HUES6 (cell line): ENCODE results near the gene TUBA1A.
"Not testable (repeated sequence)": the region's sequence is repeated elsewhere in the genome, so short reads cannot be mapped to it uniquely, and the experiment has no call there.

Experiments used
- H3K27ac ChIP-seq: 2 replicates; pipeline ENCODE4 v1.7.0; 2013; ENCODE audit warnings: low read depth, mild to moderate bottlenecking, low read length, inconsistent platforms
- H3K27me3 ChIP-seq: 2 replicates; pipeline ENCODE4 v1.6.1; 2013; ENCODE audit warnings: low read length; ENCODE audit not compliant: control insufficient read depth, insufficient read depth
- H3K36me3 ChIP-seq: 2 replicates; pipeline ENCODE4 v1.6.1; 2013; ENCODE audit warnings: low read length; ENCODE audit not compliant: control insufficient read depth, insufficient read depth
- H3K4me1 ChIP-seq: 2 replicates; pipeline ENCODE4 v1.6.1; 2013; ENCODE audit warnings: low read length; ENCODE audit not compliant: control insufficient read depth, insufficient read depth
- H3K4me3 ChIP-seq: 2 replicates; pipeline ENCODE4 v1.5.1; 2013; ENCODE audit warnings: low read depth, low read length
- H3K9ac ChIP-seq: one replicate; pipeline ENCODE4 v1.6.1; 2013; ENCODE audit warnings: mild to moderate bottlenecking, low read length
- H3K9me3 ChIP-seq: 2 replicates; pipeline ENCODE4 v1.6.1; 2013; ENCODE audit warnings: low read depth, low read length; ENCODE audit not compliant: control insufficient read depth, insufficient read depth

TUBA1A gene

GRCh38 chr12:49223590-49224369 is 34.9 kb upstream of the TUBA1A start:
- H3K27me3 ChIP-seq = no peaks in the 10 kb centered on the region
- H3K27ac ChIP-seq = no peak overlapping the region
- no peaks in the 10 kb centered on the region for H3K9me3 ChIP-seq
- H3K9ac ChIP-seq = no peak overlapping the region
- no peaks in the 10 kb centered on the region for H3K36me3 ChIP-seq
- no peak overlapping the region for H3K4me3 ChIP-seq
- H3K4me1 ChIP-seq = no peaks in the 10 kb centered on the region

DNA sequence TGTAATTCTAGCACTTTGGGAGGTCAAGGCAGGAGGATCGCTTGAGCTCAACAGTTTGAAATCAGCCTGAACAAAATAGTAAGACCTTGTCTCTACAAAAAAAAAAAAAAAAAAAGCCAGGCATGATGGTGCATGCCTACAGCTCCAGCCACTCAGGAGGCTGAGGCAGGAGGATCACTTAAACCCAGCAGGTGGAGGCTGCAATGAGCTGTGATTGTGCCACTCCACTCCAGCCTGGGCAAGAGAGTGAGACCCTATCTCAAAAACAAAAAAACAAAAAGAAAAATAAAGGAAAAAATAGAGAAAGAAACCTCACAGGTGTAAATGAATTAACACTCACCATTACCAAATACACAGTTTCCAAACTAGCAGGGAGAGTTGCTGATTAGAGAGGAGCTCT is 34.2 kb upstream of the TUBA1A start:
- no peak overlapping the region for H3K9ac ChIP-seq
- H3K4me3 ChIP-seq = no peak overlapping the region
- no peaks in the 10 kb centered on the region for H3K36me3 ChIP-seq
- H3K4me1 ChIP-seq = no peaks in the 10 kb centered on the region
- H3K27ac ChIP-seq = no peak overlapping the region
- H3K9me3 ChIP-seq = no peaks in the 10 kb centered on the region
- no peaks in the 10 kb centered on the region for H3K27me3 ChIP-seq

- H3K9me3 ChIP-seq = no peaks in the 10 kb centered on the region
- no peaks in the 10 kb centered on the region for H3K27me3 ChIP-seq
These were observed 32.1 kb upstream of the TUBA1A start for GRCh38 chr12:49220972-49221371.

DNA sequence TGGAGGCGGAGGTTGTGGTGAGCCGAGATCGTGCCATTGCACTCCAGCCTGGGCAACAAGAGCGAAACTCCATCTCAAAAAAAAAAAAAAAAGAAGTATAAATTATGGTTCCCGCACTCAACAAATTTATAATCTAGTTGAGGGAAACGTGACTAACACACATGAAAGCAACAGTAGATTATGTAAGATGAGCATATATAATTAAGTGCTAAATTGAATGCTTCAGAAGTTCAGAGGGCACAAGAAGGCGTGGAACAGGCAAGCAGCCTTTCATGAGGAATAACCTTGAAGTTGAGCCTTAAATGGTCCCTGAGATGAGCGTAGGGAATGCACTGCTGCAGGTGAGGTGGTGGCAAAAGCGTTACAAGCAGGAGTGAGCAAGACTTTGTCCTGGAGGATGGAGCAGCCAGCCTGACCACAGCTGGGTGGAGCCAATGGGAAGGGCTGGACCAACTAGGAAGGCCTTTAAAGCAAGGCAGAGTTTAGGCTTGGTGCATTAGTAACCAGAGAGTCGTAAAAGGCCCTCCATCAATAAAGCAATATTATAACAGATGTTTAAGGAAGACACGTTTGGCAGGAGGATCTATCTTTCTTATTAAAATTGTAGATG is 30.6 kb upstream of the TUBA1A start:
- peaks cover 8% of the 10 kb centered on the region for H3K4me1 ChIP-seq
- H3K9me3 ChIP-seq = no peaks in the 10 kb centered on the region
- no peak overlapping the region for H3K4me3 ChIP-seq
- H3K27me3 ChIP-seq = no peaks in the 10 kb centered on the region
- H3K27ac ChIP-seq = no peak overlapping the region
- no peak overlapping the region for H3K9ac ChIP-seq
- H3K36me3 ChIP-seq = no peaks in the 10 kb centered on the region

More at GRCh38 chr12:49220972-49221371, 32.1 kb upstream of the TUBA1A start:
- Histone ChIP-seq H3K4me3 (no peak overlapping the region), H3K36me3 (no peaks in the 10 kb centered on the region), H3K9ac (no peak overlapping the region), H3K4me1 (no peaks in the 10 kb centered on the region), H3K27ac (no peak overlapping the region)

- Histone ChIP-seq H3K36me3 (no peaks in the 10 kb centered on the region), H3K9ac (no peak overlapping the region), H3K4me1 (peaks cover 10% of the 10 kb centered on the region), H3K9me3 (no peaks in the 10 kb centered on the region), H3K4me3 (no peak overlapping the region), H3K27ac (no peak overlapping the region), H3K27me3 (no peaks in the 10 kb centered on the region)
These were observed 23.7 kb upstream of the TUBA1A start for GRCh38 chr12:49212572-49212971.

DNA sequence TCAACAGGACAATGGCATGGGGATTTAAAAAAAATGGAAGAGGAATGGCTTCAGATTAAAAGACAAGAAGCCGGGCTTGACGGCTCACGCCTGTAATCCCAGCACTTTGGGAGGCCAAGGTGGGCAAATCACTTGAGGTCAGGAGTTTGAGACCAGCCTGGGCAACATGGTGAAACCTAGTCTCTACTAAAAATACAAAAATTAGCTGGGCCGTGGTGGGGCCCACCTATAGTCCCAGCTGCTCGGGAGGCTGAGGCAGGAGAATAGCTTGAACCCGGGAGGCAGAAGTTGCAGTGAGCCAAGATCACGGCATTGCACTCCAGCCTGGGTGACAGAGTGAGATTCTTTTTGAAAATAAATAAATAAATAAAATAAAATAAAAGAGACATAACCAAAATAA is 21.8 kb upstream of the TUBA1A start:
- H3K36me3 ChIP-seq, H3K9me3 ChIP-seq, H3K4me3 ChIP-seq, H3K27me3 ChIP-seq, H3K27ac ChIP-seq, H3K9ac ChIP-seq: not testable (repeated sequence)
- peaks cover 10% of the 10 kb centered on the region for H3K4me1 ChIP-seq

DNA sequence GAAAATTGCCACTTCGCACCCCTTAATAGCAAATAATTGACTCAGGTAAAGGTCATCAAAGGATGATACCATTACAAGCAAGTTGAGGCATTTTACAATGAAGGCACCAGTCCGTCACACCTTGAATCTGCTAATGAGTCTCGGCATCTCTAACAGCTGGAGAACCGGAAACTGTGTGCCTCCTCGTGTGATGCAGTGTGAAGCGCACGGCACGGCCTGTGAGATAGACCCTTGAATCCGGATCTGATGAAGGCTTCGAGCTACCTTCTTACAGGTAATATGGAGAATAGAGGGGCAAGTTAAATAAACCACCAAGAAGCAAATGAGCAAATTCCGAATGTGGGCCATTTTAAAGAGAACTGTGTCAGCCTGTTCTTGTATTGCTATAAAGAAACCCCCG is 19.8 kb upstream of the TUBA1A start:
- Histone ChIP-seq H3K27ac (no peak overlapping the region), H3K4me3 (no peak overlapping the region), H3K36me3 (no peaks in the 10 kb centered on the region), H3K27me3 (no peaks in the 10 kb centered on the region), H3K9ac (no peak overlapping the region), H3K9me3 (no peaks in the 10 kb centered on the region), H3K4me1 (no peaks in the 10 kb centered on the region)

GRCh38 chr12:49208146-49208545 is 19.3 kb upstream of the TUBA1A start:
- no peaks in the 10 kb centered on the region for H3K4me1 ChIP-seq
- H3K36me3 ChIP-seq = no peaks in the 10 kb centered on the region
- no peak overlapping the region for H3K4me3 ChIP-seq
- no peak overlapping the region for H3K9ac ChIP-seq
- H3K27me3 ChIP-seq = no peaks in the 10 kb centered on the region
- H3K9me3 ChIP-seq = no peaks in the 10 kb centered on the region
- no peak overlapping the region for H3K27ac ChIP-seq

DNA sequence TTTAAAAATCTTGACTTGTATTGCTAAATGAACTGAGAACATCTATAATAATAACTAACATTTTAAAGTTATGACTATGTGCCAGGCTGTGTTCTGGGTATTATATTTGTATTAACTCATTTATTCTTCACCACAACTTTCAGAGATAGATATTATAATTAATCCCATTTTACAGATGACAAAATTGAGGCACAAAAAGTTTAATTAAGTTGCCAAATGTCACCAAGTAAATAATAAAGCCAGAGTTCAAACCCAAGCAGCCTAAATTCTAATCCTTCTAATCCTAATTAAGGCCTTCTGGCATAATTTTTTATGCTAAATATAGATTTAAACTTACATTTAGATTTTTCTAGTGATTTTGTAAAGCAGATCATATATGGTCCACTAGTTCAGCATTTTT is 17.5 kb upstream of the TUBA1A start:
- peaks cover 8% of the 10 kb centered on the region; the same call in 1 of the 2 replicates for H3K4me1 ChIP-seq
- no peak overlapping the region for H3K4me3 ChIP-seq
- H3K9ac ChIP-seq = no peak overlapping the region
- H3K36me3 ChIP-seq = no peaks in the 10 kb centered on the region
- H3K27me3 ChIP-seq = no peaks in the 10 kb centered on the region
- no peaks in the 10 kb centered on the region for H3K9me3 ChIP-seq
- no peak overlapping the region for H3K27ac ChIP-seq

DNA sequence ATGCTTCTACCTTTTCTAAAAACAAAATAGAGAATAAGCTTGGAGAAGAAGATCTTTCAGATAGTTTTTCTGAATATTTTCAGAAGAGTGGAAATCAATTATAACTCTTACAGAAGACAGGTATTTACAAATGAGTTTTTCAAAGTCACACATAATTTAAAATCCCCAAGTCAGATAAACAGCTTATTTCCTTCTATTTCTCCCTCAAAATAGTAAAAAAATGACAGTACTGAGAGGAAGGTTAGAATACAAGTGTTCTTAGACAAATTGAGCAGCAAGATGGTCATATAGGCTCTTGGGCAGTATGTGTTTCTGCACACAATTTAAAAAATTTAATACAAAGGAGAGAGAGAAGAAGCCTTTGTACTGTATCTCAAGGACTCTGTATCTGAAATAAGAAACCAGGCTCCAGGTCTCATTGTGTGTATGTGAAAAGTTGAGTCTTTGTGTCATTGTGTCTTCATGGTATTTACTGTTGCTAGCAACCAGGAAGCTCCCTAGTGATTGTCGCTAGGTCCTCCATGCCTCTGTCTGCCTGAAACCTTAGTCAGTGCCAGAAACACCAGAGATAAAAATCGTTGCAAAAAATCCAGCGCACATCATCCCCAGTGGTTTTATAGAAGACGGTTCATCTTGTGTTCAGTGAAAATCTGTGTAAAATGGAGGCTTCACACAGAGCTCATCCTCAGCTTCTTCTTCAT is 12.9 kb upstream of the TUBA1A start:
- Histone ChIP-seq H3K9me3 (no peaks in the 10 kb centered on the region), H3K4me1 (peaks cover 27% of the 10 kb centered on the region), H3K27ac (peak overlapping the region; percentile 46), H3K36me3 (no peaks in the 10 kb centered on the region), H3K4me3 (no peak overlapping the region), H3K27me3 (no peaks in the 10 kb centered on the region), H3K9ac (no peak overlapping the region)

- H3K9ac ChIP-seq = no peak overlapping the region
- H3K36me3 ChIP-seq = no peaks in the 10 kb centered on the region
- no peaks in the 10 kb centered on the region for H3K9me3 ChIP-seq
- H3K27ac ChIP-seq = peak overlapping the region; percentile 46; the same call in 1 of the 2 replicates
- H3K27me3 ChIP-seq = no peaks in the 10 kb centered on the region
- H3K4me3 ChIP-seq = no peak overlapping the region
- peaks cover 27% of the 10 kb centered on the region for H3K4me1 ChIP-seq
These were observed 12.2 kb upstream of the TUBA1A start for GRCh38 chr12:49200919-49201594.
